ENCODE data around the gene IRAK2. TPM values are rescaled to one million over a fixed set of nuclear protein-coding genes. Genes with fewer than 3 reads are reported as not detected.
"Not testable (repeated sequence)": the region's sequence is repeated elsewhere in the genome, so short reads cannot be mapped to it uniquely, and the experiment has no call there.

The IRAK2 gene
- polyA plus RNA-seq, 5 donors: 1.4 to 2.3 (median 2.0) TPM

DNA sequence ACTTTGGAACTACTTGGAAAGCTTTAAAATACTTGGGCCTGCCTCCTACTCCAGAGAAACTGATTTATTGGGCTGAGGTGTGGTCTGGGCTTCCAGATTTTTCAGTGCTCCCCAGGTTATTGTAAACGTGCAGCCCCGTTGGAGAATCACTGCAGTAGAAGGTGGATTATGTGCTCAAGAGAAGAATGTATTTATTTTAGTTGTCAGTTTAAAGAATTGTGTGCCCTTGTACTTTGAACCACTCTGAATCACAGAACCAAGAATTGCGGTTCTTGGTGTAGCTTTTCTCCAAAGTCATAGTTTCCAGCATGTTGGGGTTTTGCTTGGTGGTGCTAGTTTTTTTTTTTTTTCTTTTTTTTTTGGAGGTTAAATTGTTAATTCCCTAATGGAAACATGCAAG is 85.1 kb downstream of the IRAK2 start:
- DNase-seq: no peak

DNA sequence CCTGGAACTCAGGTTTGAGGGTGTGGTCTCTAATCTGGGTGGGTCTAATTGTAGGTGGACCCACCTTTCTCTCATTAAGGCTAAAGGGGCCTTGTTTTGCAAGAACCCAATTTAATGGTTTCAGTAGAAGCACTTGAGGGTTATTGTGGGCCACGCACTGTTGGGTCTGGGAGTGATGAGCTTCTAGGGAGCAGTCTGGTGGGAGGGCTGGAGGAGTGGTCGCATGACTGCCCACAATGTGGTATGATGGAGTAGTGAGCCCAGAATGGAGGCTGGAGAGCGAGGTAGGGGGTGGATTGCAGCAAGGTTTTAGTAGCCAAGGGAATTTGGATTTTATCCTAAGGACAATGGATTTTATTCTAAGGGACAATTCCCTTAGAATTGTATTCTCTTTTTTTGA is 86.3 kb downstream of the IRAK2 start:
- no peak for DNase-seq

DNA sequence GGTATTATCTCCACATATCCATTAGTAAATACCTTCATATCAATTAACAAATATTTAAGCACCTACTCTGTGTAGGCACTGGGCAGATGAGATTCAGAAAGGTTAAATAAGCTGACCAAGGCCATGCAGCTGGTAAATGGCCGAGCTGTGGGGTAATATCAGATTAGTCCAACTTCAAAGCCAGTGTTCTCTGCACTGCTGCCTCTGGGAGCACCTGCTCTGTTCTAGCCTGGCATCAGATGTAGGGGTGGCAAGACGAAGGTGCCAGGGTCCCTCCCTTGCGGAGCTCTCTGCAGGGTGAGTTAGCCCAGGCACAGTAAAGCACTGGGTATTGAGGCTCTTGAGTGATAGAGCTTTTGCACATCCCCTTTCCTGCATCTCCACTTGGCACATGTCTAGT is 89.0 kb downstream of the IRAK2 start:
- DNase-seq: no peak

DNA sequence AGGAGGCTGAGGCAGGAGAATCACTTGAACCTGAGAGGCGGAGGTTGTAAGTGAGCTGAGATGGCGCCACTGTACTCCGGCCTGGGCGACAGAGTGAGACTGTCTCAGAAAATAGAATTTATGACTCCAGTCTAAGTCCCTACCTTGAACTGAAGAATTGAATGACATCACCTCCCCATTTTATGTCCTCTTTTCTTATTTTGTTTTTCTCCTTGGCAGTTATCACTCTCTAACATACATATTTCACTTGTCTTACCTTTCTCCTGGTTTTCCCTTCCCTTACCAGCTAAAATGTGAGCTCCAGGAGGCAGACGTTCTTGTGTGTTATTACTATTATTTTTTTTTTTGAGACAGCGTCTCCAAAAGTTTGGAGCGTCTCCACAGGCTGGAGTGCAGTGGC is 91.1 kb downstream of the IRAK2 start:
- no peak for DNase-seq

DNA sequence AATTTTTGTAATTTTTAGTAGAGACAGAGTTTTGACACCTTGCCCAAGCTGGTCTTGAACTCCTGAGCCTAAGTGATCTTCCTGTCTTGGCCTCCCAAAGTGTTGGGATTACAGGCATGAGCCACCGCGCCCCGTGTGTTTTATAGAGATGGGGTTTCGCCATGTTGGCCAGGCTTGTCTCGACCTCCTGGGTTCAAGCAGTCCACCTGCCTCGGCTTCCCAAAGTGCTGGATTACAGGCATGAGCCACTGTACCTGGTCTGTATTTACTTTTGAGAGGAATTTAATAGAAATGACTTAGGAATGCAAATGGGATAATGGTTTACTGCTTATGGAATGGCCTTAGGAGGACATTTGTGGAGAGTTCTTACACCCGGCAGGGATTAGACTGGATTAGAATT is 94.3 kb downstream of the IRAK2 start:
- no peak for DNase-seq

DNA sequence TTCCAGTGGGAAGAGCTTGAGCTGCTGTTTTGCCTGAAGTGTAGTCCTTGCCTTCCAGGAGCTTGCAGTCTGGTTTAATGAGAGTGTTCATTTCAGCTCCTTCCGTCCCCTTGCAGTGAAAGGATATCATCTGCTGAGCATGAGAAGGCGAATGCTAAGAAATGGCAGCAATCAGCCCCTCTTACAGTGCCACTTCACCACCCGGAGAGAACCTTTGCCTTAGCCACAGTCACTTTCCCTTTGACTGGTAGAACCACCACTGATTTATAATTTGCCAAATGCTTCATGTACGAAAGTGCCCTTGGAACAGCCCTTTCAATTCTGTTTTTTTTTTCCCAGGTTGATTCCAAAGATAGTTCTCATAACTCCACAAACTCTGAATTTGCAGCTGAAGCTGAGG is 95.1 kb downstream of the IRAK2 start:
- DNase-seq: no peak

DNA sequence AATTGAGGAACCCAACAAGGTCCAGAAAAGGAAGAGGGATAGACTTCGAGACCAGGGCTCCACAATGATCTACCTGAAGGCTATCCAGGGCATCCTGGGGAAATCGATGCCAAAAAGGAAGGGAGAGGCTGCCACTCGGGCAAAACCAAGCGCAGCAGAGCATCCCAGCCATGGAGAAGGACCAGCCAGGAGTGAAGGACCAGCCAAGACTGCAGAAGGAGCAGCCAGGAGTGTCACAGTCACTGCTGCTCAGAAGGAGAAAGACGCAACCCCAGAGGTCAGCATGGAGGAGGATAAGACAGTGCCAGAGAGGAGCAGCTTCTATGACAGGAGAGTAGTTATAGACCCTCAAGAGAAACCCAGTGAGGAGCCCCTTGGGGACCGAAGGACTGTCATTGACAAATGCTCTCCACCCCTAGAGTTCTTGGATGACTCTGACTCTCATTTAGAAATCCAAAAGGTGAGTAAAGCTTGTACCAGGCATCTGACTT is 95.5 kb downstream of the IRAK2 start:
- DNase-seq: no peak

DNA sequence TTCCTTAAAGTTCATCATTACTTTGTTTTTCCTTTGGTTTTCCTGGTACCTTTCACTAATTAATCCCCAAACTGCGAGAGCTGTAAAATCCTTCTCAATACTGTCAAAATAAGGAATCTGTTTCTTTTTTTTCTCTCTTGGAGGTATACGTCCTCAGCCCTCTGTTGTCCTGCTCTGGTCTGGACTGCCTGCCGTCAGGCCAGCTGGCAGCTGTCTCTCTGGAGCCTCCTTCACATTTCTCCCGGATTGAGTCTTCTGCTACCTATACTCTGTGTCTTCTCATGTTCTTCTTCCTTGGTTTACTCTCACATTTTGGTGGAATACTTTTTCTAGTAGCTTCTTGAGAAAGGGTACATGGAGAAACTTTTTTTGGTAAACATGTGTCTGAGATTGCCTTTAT is 97.3 kb downstream of the IRAK2 start:
- DNase-seq: no peak

DNA sequence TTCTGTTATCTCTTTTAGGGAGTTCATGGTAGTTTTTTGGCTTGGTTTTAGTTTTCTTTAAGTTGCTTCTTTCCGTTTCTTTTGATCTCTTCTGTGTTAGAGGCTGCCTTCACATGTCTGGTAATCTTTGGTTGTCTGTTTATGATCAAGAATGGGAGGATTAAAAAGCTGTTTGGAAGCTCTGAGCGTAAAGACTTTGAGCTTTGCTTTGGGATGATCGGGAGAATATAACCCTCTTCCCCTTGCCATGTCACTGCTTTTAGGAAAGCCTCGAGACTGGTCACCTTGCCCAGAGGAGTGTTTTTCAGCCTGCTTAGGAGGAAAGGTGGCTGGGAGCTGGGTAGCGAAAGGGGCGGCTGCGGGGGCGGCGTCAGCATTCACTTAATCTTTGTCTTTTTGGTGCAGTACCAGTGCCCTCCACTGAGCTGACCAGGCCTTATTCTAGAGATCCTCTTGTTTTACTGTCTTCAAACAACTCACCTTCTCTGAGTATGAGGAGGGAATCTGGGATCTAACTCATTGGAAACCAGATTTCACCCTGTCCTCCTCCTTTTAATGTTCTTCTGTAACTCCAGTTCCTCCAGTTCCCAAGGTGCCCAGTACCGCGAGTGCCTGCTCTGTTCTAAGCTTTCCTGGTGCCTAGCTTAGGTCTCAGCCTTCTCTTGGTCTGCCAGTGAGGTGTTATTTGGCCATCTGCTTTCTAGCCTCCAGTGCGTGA is 99.1 kb downstream of the IRAK2 start:
- no peak for DNase-seq

DNA sequence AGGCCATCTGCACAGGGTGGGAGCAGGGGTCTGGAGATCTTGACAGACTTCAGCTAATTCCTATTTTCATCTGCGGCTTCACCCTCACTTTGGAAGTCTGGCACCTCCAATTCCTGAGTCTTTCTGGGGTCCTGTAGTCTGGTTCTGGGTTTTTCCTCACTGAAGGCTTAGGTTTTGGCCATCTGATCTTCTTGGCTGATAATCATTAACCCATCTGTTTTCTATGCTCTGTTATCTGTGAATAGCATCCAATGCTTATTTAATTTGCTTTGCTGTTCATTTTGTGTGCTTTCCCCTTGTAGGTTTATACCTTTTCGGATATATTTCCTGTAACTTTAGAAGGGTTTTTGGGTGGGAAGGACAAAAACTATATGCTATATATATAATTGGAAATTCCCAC is 101.1 kb downstream of the IRAK2 start:
- no peak for DNase-seq

DNA sequence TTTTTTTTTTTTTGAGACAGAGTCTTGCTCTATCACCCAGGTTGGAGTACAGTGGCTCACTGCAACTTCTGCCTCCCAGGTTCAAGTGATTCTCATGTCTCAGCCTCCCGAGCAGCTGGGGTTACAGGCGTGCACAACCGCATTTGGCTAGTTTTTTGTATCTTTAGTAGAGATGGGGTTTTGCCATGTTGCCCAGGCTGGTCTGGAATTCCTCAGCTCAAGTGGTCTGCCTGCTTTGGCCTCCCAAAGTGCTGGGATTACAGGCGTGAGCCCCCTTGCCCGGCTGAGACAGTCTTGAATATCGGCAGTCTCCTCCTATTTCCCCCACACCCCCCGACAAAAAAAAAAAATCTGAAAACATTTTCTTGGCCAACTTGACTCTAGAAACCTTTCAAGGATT is 102.2 kb downstream of the IRAK2 start:
- not testable (repeated sequence) for DNase-seq

DNA sequence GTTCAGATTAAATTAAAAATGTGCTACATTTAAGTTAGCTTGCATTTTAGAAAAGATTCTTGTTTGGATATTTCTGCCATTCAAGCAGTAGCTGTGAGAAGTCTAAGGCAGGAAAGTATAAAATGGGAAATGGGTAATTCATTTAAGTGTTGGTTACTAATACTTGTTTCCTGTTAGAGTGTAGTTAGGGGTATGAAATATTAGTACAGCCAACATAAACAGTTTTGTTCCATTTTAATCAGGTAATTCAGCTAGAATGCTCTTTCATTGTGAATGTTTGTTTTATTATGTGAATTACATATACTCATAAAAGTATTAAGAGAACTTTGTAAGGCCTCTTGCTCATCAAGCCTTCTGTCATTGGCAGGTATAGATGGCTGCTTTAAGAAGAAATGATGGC is 103.4 kb downstream of the IRAK2 start:
- no peak for DNase-seq

DNA sequence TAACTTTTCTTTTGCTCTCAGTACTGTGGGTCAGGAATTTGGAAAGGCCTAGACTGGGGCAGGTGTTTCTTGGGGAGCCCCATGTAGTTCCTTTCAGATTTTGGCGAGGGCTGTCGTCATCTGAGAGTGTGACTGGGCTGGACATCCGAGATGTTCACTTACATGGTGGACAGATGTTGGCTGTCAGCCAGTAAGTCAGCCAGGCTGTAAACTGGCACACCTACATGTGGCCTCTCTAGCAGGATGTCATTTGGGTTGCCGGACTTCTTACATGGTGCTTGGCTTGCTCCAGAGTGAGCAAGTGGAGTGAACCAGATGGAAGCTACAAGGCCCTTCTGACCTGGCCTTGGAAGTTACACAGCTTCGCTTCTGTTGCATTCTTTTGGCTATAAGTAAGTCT is 104.2 kb downstream of the IRAK2 start:
- DNase-seq: no peak

DNA sequence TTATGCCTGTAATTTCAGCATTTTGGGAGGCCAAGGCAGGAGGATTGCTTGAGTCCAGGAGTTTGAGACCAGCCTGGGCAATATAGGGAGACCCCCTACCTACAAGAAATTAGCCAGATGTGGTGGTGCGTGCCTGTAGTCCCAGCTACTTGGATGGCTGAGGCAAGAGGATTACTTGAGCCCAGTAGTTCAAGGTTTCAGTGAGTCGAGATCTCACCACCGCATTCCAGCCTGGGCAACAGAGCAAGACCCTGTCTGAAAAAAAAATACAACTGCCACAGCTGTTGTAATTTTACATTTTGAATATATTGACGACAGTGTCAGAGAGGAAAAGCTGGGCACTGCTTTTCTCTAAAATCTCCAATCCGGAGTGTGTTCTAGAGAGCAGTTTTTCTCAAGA is 104.7 kb downstream of the IRAK2 start:
- DNase-seq: no peak

DNA sequence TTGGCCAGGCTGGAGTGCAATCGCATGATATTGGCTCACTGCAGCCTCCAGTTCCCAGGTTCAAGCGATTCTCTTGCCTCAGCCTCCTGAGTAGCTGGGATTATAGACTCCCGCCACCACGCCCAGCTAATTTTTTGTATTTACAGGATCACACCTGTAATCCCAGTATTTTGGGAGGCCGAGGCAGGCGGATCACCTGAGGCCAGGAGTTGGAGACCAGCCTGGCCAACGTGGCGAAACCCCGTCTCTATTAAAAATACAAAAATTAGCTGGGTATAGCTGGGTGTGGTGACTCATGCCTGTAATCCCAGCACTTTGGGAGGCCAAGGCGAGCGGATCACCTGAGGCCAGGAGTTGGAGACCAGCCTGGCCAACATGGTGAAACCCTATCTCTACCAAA is 107.8 kb downstream of the IRAK2 start:
- not testable (repeated sequence) for DNase-seq

DNA sequence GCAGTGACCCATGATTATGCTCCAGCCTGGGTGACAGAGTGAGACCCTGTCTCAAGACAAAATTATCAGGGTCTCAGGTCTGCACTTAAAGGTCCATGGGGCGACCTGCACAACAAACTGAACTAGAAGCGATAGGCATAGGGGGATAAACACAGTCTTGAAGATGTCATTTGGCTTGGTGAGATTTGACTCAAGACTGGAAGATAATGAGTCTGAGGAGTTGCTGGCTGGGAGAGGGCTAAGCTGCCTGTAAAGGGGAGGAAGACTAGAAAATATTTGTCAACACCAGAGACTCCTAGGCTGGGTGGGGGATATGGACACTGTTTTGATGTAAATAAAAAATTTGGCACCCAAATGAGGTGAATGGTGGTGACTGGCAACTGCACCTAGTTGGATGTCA is 108.3 kb downstream of the IRAK2 start:
- no peak for DNase-seq

DNA sequence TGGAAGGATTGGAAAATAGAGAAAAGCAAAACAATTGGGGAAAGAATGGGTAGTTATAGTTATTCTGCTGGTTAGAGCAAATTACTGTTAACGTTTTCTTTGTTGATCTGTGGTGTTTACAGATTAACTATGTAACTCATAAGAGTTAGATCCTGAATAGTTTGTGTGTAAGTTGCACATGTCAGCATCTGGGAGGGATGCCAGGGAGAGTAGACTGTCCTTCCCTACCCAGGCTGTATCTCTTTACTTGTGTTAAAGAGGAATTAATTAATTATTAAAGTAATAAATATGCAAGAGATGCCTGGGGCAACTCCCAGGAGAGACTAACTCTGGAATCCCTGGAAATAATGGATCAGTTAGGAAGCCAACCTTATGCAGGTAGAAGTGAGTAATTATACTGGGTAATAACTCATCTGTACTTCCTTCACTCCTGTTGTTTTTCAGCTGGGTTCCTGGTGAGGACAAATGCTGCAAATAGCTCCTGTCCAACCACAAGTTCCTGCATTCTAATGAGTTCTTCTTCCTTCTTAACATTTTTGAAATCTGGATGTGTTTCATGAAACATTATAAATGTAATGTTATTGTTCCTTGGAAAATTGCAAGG is 109.1 kb downstream of the IRAK2 start:
- no peak for DNase-seq

DNA sequence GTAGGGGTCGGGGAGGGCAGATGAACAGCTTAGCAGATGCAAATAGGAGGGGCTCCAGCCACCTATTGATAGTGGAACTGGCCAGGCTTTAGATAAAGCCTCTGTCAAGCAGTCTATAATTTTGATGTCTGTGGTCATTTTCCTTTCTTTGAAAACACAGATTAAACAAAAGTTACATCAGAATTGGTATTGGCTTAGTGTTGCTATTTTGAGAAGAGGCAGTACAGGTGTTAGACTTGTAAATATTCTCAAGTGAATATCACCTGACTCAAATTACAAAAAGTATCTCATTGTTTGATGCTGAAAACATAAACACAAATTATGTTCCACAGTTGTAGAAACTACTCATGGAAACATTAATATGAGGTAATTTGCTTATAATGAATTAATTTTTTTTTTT is 109.9 kb downstream of the IRAK2 start:
- DNase-seq: no peak

DNA sequence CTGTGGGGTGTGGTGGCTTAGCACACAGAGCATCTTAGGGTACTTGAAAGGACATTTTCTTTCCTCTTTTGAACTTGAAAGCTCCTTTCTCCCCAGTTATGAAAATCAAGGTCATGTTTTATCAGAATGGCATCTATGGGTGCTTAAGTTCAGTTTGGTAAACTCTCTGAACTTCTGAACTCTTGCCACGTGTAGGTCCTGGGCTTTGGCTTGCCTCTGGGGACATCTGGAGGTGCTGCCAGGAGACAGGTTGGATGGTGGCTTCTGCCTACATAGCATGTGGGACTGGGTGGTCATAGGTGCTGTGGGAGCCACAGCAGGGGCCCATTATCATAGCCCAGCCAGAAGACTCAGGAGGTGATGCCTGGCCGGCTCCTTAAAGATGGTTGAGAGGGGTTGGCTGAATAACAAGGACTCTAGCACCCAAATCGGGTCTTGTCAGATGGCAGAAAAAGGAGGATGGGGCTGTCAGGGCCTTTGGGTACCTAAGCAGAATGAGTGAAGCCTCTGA is 112.5 kb downstream of the IRAK2 start:
- DNase-seq: no peak

DNA sequence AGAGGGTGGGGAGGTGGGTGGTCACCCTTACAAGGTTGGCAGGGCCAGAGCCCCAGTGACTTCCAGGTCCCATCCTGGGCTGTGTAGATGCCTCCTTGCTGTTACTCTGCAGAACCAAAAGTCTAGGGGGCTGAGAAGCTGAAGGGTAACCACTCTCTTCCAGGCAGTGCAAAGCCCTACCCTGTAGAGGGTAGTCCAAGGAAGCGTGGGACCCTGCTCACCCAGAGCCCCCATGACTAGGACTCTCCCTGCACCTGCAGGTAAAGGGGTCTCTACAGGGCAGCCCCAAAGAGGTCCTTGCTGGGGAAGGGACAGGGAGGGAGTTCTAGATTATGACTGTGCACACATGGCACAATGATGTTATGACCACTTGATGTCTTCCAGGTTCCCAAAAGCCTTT is 113.8 kb downstream of the IRAK2 start:
- DNase-seq: no peak

DNA sequence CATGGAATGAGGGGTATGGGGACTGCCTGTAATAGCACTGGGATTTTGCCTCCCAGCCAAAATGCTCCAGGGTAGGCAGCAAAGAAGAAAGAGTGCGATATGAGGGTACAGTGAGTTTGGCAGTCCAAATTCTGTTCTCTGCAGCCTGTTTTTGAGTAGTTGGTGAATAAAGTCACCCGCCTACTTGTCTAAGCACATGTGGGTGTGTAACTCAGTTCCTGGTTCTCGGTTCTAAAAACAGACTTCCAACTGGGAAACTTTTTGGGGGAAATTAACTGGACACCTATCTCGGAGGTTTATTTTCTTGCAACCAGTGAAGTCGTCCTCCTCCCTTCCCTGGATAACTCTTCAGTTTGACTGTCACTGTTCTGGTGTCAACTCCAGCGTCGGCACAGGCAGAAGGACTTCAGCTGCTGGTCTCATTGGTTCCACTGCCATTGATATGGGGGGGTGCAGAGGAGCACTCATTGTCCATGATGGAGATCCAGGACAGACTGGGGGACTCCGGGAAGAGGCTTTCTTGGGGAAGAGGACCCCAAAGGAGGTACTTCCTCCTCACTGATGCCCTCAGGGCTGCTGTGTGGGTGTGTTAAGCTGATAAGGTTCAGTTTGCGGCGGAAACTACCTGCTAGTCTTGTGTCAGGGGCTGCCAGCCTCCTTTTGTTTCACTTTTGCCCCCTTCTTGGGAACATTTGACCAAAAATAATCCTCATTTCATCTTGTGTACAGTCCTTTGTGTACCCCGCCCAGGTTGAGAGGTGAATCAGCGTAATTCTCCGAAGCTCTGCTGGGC is 114.9 kb downstream of the IRAK2 start:
- DNase-seq: no peak

DNA sequence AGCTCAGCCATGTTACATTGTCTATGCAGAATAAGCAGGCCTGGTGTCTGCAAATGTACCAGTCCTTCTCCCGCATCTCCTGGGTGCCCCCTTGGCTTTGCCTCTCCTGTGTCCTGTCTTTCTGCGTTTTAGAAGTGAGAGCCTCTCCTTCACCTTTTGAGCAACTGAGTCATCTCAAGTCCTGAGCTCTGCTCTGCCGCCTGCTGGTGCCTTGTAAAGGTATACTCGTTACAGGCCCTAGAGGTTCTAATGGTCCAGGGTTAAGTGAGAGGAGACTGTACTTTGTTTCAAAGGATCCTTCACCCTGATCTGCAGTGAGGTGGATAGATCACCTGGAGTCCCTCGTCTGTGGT is 115.4 kb downstream of the IRAK2 start:
- DNase-seq: no peak

DNA sequence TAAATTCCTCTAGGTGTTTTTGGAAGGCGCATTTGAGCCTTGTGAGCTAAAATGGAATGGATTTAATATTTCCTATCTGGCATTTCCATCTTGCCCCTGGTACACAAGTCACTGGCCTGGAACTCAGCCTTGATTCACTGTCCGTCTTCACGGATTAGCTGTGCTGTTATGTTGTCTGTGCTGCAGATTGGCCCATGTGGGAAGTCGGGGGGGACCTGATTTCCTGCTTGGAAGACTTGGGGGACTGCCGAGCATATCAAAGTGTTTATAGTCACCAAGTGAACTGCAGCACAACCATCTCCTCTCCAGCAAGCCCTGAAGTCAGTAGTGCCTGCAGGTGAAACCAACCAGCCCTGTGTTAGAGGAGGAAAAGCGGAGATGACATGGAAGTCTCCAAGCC is 115.9 kb downstream of the IRAK2 start:
- no peak for DNase-seq
